ENCODE measurements around the gene CATSPERE.
"Not testable (repeated sequence)": the region's sequence is repeated elsewhere in the genome, so short reads cannot be mapped to it uniquely, and the experiment has no call there.

The CATSPERE gene

GRCh38 chr1:244666672-244667418, 205.8 kb downstream of the CATSPERE start:
- not testable (repeated sequence) for DNase-seq

- DNase-seq = no peak
Measured at GRCh38 chr1:244667797-244668196, 206.7 kb downstream of the CATSPERE start.

GRCh38 chr1:244672946-244673682, 212.0 kb downstream of the CATSPERE start:
- no peak for DNase-seq

- DNase-seq = no peak
Measured at GRCh38 chr1:244674446-244674845, 213.4 kb downstream of the CATSPERE start.

GRCh38 chr1:244675167-244675566, 214.1 kb downstream of the CATSPERE start:
- no peak for DNase-seq

GRCh38 chr1:244678697-244679096, 217.6 kb downstream of the CATSPERE start:
- DNase-seq = no peak

GRCh38 chr1:244680667-244681066, 219.6 kb downstream of the CATSPERE start:
- no peak for DNase-seq

- DNase-seq = not testable (repeated sequence)
Measured at GRCh38 chr1:244682087-244682486, 221.0 kb downstream of the CATSPERE start.
